ENCODE results near the gene PCGF1. TPM values are rescaled to one million over a fixed set of nuclear protein-coding genes. Genes with fewer than 3 reads are reported as not detected.
A peak's percentile ranks its signal among the peaks of the same experiment; 100 is the strongest.

The PCGF1 gene
- total and polyA plus RNA-seq, 9 of the 15 experiments (the other 6 are each of a cell fraction or from before 2014, with no cell fraction given), result 20.3 to 45.7 (median 29.3) TPM

DNA sequence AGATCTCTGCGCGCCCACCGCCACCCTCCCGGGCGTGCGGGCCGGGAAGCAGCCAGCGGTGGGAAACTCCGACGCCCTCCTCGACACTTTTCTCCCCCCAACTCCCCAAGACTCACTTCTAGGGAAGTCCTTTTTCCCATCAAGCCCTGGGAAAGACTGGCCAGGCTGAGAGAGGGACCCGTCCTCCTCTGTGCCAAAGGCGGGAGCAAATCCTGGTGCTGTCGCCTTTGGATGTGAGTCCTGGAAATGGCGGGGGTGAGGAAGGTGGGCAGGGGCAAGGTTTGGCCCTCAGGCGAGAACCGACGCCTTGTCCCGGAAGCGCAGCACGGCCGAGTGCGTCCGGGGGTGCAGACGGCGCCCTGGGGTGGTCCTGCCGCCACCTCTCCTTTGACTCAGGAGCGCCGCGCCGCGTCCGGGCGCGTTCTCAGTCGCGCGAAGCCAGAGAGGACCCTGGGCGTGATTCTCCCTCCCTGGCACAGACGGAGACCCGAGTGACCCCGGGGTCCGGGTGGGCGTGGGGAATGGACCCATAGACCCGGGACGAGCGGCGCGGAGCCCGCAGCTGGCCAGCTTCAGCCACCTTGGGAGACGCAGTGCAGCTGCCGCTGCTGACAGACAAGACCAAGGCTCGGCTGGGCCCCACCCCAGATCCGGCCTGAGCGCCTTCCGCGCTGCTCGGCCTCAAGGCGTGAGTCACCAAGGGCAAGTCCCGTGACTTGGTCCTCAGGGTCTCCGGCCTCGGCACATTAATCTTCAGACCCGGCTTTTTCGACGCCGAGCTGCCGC lies 4.6 kb downstream of the PCGF1 start (continued):
- TF ChIP-seq FIP1L1 (IDR thresholded peaks at IDR 0.05; ENCODE audit: low read depth, low read length, poor library complexity, severe bottlenecking) (peak; percentile 28), POLR2AphosphoS5 (IDR thresholded peaks at IDR 0.05; ENCODE audit: control insufficient read depth, insufficient read depth, low read depth, low read length) (peak; percentile 48; the same call in 1 of the 2 replicates), ZNF79 (CRISPR knock-in tag; IDR thresholded peaks at IDR 0.05; ENCODE audit: low read depth) (no peak), TEAD2 (tag; IDR thresholded peaks at IDR 0.05) (no peak), NFRKB (IDR thresholded peaks at IDR 0.05; ENCODE audit: low read depth) (peak; percentile 68), NFXL1 (CRISPR knock-in tag; IDR thresholded peaks at IDR 0.05) (no peak), COPS2 (conservative IDR thresholded peaks at IDR 0.05) (no peak), SP1 (CRISPR knock-in tag; IDR thresholded peaks at IDR 0.05) (peak; percentile 73), EHMT2 (IDR thresholded peaks at IDR 0.05) (no peak), SOX6 (IDR thresholded peaks at IDR 0.05) (peak; percentile 43; the same call in 1 of the 2 replicates), CTBP1 (IDR thresholded peaks at IDR 0.05; ENCODE audit: borderline replicate concordance) (peak; percentile 79), NCOR1 (IDR thresholded peaks at IDR 0.05) (no peak), PTBP1 (IDR thresholded peaks at IDR 0.05; ENCODE audit: low read depth, low read length) (no peak), EP300 (IDR thresholded peaks at IDR 0.05; ENCODE audit: low read length) (0 out of 2 replicates have a peak, but pooled peaks have one; percentile 20), ATF1 (CRISPR knock-in tag; IDR thresholded peaks at IDR 0.05) (no peak), ATF1 (tag; IDR thresholded peaks at IDR 0.05) (peak; percentile 57), HDGF (IDR thresholded peaks at IDR 0.05) (no peak), SMARCE1 (IDR thresholded peaks at IDR 0.05) (peak; percentile 76), NBN (IDR thresholded peaks at IDR 0.05; ENCODE audit: low read depth) (0 out of 2 replicates have a peak, but pooled peaks have one; percentile 20), KLF10 (CRISPR knock-in tag; IDR thresholded peaks at IDR 0.05) (no peak)
- TF ChIP-seq, protein P1, sequence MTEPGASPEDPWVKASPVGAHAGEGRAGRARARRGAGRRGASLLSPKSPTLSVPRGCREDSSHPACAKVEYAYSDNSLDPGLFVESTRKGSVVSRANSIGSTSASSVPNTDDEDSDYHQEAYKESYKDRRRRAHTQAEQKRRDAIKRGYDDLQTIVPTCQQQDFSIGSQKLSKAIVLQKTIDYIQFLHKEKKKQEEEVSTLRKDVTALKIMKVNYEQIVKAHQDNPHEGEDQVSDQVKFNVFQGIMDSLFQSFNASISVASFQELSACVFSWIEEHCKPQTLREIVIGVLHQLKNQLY (CRISPR knock-in tag; conservative IDR thresholded peaks at IDR 0.05), result no peak
- TF ChIP-seq, protein P2, sequence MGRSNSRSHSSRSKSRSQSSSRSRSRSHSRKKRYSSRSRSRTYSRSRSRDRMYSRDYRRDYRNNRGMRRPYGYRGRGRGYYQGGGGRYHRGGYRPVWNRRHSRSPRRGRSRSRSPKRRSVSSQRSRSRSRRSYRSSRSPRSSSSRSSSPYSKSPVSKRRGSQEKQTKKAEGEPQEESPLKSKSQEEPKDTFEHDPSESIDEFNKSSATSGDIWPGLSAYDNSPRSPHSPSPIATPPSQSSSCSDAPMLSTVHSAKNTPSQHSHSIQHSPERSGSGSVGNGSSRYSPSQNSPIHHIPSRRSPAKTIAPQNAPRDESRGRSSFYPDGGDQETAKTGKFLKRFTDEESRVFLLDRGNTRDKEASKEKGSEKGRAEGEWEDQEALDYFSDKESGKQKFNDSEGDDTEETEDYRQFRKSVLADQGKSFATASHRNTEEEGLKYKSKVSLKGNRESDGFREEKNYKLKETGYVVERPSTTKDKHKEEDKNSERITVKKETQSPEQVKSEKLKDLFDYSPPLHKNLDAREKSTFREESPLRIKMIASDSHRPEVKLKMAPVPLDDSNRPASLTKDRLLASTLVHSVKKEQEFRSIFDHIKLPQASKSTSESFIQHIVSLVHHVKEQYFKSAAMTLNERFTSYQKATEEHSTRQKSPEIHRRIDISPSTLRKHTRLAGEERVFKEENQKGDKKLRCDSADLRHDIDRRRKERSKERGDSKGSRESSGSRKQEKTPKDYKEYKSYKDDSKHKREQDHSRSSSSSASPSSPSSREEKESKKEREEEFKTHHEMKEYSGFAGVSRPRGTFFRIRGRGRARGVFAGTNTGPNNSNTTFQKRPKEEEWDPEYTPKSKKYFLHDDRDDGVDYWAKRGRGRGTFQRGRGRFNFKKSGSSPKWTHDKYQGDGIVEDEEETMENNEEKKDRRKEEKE (IDR thresholded peaks at IDR 0.05; ENCODE audit: borderline replicate concordance in 1 of 2, control insufficient read depth in 1 of 2, low read depth in 2 of 2, low read length in 1 of 2), result no peak
- TF ChIP-seq, protein P3, sequence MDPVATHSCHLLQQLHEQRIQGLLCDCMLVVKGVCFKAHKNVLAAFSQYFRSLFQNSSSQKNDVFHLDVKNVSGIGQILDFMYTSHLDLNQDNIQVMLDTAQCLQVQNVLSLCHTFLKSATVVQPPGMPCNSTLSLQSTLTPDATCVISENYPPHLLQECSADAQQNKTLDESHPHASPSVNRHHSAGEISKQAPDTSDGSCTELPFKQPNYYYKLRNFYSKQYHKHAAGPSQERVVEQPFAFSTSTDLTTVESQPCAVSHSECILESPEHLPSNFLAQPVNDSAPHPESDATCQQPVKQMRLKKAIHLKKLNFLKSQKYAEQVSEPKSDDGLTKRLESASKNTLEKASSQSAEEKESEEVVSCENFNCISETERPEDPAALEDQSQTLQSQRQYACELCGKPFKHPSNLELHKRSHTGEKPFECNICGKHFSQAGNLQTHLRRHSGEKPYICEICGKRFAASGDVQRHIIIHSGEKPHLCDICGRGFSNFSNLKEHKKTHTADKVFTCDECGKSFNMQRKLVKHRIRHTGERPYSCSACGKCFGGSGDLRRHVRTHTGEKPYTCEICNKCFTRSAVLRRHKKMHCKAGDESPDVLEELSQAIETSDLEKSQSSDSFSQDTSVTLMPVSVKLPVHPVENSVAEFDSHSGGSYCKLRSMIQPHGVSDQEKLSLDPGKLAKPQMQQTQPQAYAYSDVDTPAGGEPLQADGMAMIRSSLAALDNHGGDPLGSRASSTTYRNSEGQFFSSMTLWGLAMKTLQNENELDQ (CRISPR knock-in tag; IDR thresholded peaks at IDR 0.05; ENCODE audit: borderline replicate concordance), result no peak

Data from K562 (cell line).